ENCODE results near the gene KIAA1671. TPM values are rescaled to one million over a fixed set of nuclear protein-coding genes. Genes with fewer than 3 reads are reported as not detected.

Gene KIAA1671
- total and polyA plus RNA-seq, 4 donors: 8.7 to 35.9 (median 19.1) TPM

DNA sequence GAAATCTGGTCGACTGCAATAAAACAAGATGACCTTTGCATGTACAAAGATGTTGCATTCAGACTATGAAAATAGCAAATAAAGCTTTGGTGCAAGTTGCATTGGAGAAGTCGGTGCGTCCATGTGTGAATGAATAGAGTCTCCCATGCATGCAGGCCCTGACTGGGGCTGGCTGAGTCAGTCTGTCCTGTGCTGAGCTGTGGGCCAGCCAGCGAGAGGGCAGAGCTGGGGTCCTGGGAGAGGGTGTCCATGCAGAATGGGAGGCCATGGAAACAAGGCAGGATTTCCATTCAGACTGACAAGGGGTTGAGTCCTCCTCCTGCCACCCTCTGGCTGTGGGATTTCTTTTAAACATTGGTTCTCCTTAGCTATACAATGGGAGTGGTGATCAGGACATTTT is 244.8 kb downstream of the KIAA1671 start:
- H3K4me3 ChIP-seq (ENCODE audit: low read depth in 1 of 3, low read length in 3 of 3): no peak overlapping the region
- no peak overlapping the region for H3K9ac ChIP-seq (ENCODE audit: low read depth in 1 of 2, low read length in 2 of 2)
- no peaks in the 10 kb centered on the region for H3K4me1 ChIP-seq (ENCODE audit: control insufficient read depth in 4 of 4, insufficient read depth in 4 of 4, low read length in 3 of 4)
- H3K27ac ChIP-seq (ENCODE audit: low read depth in 1 of 2, low read length in 2 of 2): no peak overlapping the region
- H3K9me3 ChIP-seq (ENCODE audit: control insufficient read depth in 4 of 4, low read length in 3 of 4): no peaks in the 10 kb centered on the region
- DNase-seq (ENCODE audit: low spot score): no peak
- no peaks in the 10 kb centered on the region for H3K27me3 ChIP-seq (ENCODE audit: control insufficient read depth in 4 of 4, insufficient read depth in 4 of 4, low read length in 3 of 4)
- TF ChIP-seq TAF1 (conservative IDR thresholded peaks at IDR 0.05): no peak
- H3K36me3 ChIP-seq (ENCODE audit: control insufficient read depth in 4 of 4, insufficient read depth in 3 of 4, low read depth in 1 of 4, low read length in 3 of 4): peaks cover 6 to 49% (median 33%) of the 10 kb centered on the region in 4 donors
- WGBS: 91% methylated on average over 4 of the region's 4 CpGs

DNA sequence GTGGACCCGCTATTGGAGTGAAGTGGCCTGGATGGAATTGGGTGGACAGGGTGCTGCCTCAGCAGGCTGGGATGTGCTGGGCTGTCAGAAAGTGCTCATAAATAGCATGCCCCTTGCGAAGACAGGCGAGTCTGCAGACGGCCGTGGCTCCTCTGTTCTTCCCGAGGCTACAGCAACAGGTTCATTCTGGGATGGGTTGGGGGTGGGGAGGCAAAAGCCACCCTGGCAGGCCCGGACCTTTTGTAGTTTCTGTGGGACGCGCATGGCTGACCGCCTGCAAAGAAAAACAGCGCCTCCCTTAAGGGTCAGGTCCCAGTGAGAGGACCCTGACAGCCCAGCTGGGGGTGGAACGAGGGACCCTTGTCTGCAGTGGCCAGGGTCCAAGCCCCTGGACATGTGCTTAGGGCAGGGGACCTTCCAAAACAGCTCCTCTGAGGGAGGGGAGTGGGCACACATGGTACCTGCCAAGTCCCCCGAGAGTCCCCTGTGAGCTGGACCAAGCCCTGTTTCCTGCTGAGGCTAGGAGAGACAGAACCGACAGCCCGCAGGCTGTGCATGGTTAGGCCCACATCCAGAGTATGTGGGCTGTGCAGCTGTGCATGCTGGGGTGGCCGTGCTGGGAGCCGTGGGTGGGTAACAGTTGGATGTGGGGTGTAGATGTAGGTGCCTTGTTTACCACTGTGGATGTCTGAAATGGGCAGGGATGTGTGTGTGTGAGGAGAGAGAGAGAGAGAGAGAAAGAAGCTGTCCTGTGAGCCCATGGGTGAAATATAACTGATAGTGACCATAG is 247.4 kb downstream of the KIAA1671 start, which contains the start of gene CRYBB3:
CRYBB3 (plus strand) TSS at position 128 of the 790 bp plus-strand sequence. CDS start 1,539 bp downstream, outside the sequence.
- TF ChIP-seq NR2F2 (IDR thresholded peaks at IDR 0.05): no peak
- TF ChIP-seq, protein P1, sequence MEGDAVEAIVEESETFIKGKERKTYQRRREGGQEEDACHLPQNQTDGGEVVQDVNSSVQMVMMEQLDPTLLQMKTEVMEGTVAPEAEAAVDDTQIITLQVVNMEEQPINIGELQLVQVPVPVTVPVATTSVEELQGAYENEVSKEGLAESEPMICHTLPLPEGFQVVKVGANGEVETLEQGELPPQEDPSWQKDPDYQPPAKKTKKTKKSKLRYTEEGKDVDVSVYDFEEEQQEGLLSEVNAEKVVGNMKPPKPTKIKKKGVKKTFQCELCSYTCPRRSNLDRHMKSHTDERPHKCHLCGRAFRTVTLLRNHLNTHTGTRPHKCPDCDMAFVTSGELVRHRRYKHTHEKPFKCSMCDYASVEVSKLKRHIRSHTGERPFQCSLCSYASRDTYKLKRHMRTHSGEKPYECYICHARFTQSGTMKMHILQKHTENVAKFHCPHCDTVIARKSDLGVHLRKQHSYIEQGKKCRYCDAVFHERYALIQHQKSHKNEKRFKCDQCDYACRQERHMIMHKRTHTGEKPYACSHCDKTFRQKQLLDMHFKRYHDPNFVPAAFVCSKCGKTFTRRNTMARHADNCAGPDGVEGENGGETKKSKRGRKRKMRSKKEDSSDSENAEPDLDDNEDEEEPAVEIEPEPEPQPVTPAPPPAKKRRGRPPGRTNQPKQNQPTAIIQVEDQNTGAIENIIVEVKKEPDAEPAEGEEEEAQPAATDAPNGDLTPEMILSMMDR (IDR thresholded peaks at IDR 0.05; ENCODE audit: low read depth, low read length, missing input control): no peak
- TF ChIP-seq RXRA (IDR thresholded peaks at IDR 0.05): no peak

GRCh38 chr22:25200967-25201366 is 248.5 kb downstream of the KIAA1671 start:
- no peak for DNase-seq (ENCODE audit: low spot score)
- Histone ChIP-seq H3K9ac (ENCODE audit: low read depth in 1 of 2, low read length in 2 of 2) (no peak overlapping the region), H3K9me3 (ENCODE audit: control insufficient read depth in 4 of 4, low read length in 3 of 4) (no peaks in the 10 kb centered on the region), H3K4me3 (ENCODE audit: low read depth in 1 of 3, low read length in 3 of 3) (no peak overlapping the region), H3K36me3 (ENCODE audit: control insufficient read depth in 4 of 4, insufficient read depth in 3 of 4, low read depth in 1 of 4, low read length in 3 of 4) (peaks cover 5 to 20% (median 11%) of the 10 kb centered on the region in 4 donors), H3K27ac (ENCODE audit: low read depth in 1 of 2, low read length in 2 of 2) (no peak overlapping the region), H3K27me3 (ENCODE audit: control insufficient read depth in 4 of 4, insufficient read depth in 4 of 4, low read length in 3 of 4) (no peaks in the 10 kb centered on the region), H3K4me1 (ENCODE audit: control insufficient read depth in 4 of 4, insufficient read depth in 4 of 4, low read length in 3 of 4) (no peaks in the 10 kb centered on the region)
- WGBS: 83% methylated on average over 7 of the region's 7 CpGs
- no peak for TF ChIP-seq GABPA (IDR thresholded peaks at IDR 0.05 in 1 of 2, conservative IDR thresholded peaks at IDR 0.05 in 1 of 2)
- TF ChIP-seq ATF3 (IDR thresholded peaks at IDR 0.05): no peak
- TF ChIP-seq, protein P1 (IDR thresholded peaks at IDR 0.05; ENCODE audit: low read depth, low read length, missing input control): no peak
- TF ChIP-seq HNF4G (IDR thresholded peaks at IDR 0.05): no peak
- TF ChIP-seq HNF4A (conservative IDR thresholded peaks at IDR 0.05): no peak
- no peak for TF ChIP-seq FOXA2 (IDR thresholded peaks at IDR 0.05)
- no peak for TF ChIP-seq ZBTB33 (IDR thresholded peaks at IDR 0.05)
- TF ChIP-seq JUND (IDR thresholded peaks at IDR 0.05): no peak

More for the DNA sequence above, 247.4 kb downstream of the KIAA1671 start, which contains the start of gene CRYBB3:
- Histone ChIP-seq H3K9me3 (ENCODE audit: control insufficient read depth in 4 of 4, low read length in 3 of 4) (no peaks in the 10 kb centered on the region), H3K4me3 (ENCODE audit: low read depth in 1 of 3, low read length in 3 of 3) (no peak within 1 kb of the TSS), H3K9ac (ENCODE audit: low read depth in 1 of 2, low read length in 2 of 2) (no peak within 1 kb of the TSS), H3K4me1 (ENCODE audit: control insufficient read depth in 4 of 4, insufficient read depth in 4 of 4, low read length in 3 of 4) (no peaks in the 10 kb centered on the region), H3K36me3 (ENCODE audit: control insufficient read depth in 4 of 4, insufficient read depth in 3 of 4, low read depth in 1 of 4, low read length in 3 of 4) (peaks cover 7 to 26% (median 16%) of the 10 kb centered on the region in 4 donors), H3K27me3 (ENCODE audit: control insufficient read depth in 4 of 4, insufficient read depth in 4 of 4, low read length in 3 of 4) (no peaks in the 10 kb centered on the region), H3K27ac (ENCODE audit: low read depth in 1 of 2, low read length in 2 of 2) (no peak within 1 kb of the TSS)
- DNase-seq (ENCODE audit: low spot score): no peak
- 85% methylated on average over 17 of the region's 17 CpGs for WGBS

Data from liver (tissue), 9 donors.